Measurements from ENCODE around the gene ERGIC1.
"Not testable (repeated sequence)": the region's sequence is repeated elsewhere in the genome, so short reads cannot be mapped to it uniquely, and the experiment has no call there.

The ERGIC1 gene

DNA sequence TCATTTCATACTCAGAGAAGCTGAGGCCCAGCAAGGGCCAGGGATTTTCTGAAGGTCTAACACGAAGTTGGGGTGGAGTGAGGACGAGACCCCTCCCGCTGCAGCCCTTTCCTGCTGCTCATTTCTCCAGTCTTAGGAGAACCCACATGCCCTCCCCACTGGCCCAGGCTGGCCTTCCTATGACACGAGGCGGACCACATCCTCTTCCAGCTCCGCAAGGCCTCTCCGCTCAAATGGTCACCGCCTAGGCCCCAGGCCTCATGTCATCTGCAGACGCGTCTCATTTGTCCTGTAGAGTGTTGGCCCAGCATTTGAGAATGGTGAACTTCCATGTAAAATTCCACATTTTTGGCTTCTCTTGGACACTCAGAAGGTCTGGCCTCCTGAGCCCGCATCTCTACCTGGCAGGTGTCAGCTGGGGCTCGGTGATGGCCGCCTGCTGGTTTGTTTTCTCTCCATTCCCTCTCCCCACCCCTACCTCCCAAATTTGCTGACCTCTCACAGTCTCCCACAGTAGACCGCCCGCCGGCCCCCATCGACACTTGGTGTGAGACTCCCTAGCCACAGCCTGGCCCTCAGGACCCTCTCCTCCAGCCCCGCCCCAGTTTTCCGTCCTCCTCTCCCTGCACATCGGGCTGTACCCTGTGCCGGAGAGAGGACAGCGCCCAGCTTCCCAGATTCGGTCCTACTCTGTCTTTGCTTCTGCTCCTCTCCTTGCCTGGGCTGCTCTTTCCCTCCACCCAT lies 51.7 kb downstream of the ERGIC1 start:
- no peak for DNase-seq

DNA sequence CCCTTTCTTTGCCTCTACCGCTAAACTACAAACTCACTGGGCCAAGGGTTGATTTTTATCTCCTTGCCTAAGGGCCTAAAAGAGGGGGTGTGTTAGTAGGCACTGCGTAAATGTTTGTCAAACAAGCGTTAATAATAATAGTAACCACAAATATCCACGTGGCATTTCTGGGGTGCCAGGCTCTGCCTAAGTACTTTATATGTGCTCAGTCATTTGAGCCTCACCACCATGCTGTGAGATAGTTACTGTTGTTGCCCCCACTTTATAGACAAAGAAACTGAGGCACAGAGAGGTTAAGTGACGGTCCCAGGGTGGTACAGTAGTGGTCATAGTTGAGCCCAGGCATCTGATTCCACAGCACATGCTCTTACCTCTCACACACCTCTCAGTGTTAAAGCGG lies 52.4 kb downstream of the ERGIC1 start:
- DNase-seq, result no peak

DNA sequence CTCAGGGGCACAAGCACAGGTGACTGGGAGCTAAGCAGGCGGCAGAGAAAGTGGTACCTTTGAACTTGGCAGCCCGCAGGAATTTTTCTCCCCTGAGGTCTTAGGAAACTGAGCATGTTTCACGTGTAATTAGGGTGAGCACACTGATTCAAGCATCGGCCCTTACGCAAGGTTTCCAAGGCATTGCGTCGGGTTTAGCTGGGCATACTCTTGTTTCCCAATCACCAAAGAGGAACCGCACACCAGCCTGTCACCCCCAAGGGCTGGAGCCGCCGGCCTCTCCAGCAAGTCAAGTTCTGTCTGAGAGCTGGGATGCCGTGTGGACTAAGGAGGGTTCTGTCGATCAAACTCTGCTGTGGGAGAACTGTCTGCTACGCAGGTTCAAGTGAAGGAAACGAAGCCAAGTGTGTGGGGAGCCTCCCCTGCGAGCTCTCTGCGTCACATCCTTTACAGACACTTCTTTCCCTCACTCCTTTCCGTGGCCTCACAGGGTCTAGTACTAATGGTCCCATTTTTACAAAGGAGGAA lies 53.0 kb downstream of the ERGIC1 start:
- DNase-seq, result no peak

DNA sequence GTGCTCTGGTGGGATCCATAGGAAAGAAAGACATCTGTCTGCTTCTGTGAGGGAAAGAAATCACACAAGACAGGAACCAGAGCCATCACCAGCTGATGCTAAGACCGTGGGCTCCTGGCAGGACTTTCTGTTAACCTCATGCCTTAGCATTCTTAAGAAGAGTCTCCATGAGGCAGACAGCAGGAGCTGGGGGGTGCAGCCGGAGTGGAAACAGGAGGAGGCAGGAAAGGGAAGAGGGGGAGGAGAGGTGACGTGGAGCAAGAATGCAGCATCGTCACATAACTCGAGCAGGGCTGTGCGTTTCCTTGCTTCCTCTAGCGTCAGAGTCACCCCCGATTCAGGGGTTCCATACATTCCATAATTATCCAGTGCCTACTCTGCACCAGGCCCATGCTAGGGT lies 53.6 kb downstream of the ERGIC1 start:
- no peak for DNase-seq

DNA sequence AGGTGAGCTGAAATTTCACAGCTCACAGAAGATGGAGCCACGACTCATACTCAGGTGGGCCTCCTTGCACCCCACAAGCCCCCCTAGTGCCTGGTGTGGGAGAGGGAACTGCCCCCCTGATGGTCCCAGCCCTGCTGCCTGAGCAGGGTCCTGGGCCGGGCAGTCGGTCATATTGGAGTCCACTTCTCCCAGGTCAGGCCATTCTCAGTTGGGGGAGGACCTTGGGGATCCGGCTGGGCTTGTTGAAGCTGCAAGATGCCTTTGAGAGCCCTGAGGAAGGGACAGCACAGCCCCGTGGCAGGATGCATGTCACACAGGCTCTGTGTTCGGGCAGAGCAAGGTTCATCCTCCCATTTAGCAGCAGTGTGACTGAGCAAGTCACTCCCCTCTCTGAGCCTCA lies 56.6 kb downstream of the ERGIC1 start:
- DNase-seq, result no peak

DNA sequence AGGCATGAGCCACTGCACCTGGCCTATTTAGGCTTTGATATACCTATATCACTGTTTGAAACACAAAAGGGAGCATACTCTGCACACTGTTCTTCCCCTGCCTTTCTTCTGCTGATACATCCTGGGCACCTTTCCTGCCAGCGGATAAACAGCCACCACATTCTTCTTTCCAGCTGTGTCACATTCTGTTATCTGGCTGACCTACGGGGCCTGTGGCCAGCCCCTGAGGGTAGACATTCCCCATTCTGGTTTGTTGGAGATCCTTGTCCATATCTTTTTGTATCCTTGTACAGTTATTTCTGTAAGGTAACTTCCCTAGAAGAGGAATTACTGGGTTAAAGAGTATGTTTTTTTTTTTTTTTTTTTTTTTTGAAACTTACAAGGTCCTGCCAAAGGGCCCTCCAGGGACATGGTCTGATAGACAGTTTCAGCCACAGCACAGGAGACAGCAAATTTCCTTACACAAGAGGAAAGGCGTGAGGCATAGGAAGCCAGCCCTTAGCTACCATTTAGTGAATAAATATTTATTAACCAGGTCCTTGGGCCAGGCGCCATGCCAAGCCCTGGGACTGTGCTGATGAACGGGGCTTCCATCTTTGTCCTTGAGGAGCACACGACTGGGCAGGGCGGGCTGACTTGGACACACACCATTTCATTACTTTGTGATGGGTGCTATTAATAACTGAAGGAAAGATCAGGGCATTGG lies 57.8 kb downstream of the ERGIC1 start:
- no peak for DNase-seq

DNA sequence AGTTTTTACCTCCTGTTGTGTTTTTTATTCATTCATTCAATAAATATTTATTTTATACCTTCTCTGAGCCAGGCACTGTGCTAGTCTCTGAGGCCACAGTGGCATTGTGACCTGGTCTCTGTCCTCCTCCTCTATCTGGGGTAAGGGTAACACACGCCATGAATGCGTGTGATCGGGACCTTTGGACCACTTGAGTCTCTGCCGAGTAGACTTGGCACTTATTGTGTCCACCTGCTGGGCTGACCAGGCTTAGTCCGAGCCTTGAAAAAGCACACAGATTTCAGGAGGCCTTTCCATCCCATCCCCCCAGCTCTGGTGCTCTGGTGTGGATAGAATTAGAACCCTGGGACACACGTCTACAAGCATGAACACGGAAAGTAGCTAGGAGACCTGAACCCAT lies 58.7 kb downstream of the ERGIC1 start:
- DNase-seq, result no peak

DNA sequence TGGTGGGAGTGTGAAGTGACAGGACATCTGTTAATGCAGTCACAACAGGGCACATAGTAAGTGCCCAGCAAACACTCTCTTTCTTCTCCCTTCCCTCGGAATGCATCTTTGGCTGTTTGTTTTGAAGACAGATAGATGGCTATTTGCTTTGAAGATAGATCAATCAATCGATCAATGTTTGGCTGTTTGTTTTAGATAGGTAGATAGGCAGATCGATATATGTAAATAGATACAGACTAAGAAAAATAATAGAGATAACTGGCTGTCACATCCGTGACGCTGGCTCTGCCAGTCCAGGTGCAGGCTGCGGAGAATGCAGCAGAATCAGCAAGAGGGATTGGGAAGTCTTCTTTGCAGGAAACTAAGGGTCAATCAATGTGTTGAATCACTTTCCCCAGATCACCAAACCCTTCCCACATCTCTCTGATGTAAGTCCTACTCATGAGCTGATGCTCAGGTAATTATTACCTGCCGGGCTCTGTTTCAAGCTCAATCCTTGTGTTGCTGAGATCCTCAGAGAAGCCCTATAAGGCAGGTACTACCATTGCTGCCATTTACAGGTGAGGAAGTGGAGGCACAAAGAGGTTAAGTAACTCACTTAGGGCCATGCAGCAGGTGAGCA lies 60.8 kb downstream of the ERGIC1 start:
- DNase-seq, result no peak

DNA sequence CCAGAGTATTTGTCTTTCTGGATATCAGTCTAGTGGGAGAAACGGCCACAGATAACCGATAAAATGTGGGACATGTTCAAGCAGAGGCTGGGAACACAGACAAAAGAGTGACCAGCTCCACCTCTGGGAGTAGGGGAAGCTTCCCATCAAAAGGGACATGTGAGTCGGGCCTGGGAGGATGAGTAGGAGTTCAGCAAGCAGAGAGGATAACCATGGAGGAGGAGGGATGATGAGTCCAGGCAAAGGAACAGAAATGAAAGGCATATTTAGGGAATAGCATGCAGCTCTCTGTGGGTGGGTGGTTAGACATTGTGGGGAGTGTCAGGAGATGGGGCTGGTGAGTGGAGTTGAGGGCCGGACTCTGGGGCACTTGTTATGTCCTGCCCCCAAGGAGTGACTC lies 61.5 kb downstream of the ERGIC1 start:
- no peak for DNase-seq

DNA sequence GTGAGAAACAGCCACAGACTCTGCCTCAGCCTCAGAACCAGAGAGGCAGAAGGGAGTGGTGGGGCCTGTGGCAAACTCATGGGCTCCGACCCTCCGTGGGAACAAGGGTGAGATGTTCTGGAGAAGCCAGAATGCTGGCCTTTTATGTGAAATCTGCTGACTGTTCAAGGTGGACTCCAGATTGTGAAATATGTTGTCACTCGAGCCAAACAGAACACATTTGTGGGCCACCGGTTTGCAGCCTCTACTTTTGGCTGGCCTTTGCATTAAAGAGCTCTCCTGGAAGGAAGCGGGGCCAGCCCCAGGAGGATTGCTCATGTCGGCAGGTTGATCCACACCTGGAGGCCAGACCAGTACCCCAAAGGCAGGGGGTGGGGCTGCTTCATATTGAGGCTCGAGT lies 62.4 kb downstream of the ERGIC1 start:
- no peak for DNase-seq

DNA sequence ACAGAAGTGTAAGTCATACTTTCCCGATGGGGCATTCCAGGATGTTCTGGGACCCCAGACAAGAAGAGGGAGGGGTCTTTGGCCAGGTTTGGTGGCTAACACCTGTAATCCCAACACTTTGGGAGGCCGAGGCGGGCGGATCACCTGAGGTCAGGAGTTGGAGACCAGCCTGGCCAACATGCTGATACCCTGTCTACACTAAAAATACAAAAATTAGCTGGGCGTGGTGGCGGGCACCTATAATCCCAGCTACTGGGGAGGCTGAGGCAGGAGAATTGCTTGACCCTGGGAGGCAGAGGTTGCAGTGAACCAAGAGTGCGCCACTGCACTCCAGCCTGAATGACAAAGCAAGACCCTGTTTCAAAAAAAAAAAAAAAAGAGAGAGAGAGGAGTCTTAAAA lies 63.0 kb downstream of the ERGIC1 start:
- not testable (repeated sequence) for DNase-seq

DNA sequence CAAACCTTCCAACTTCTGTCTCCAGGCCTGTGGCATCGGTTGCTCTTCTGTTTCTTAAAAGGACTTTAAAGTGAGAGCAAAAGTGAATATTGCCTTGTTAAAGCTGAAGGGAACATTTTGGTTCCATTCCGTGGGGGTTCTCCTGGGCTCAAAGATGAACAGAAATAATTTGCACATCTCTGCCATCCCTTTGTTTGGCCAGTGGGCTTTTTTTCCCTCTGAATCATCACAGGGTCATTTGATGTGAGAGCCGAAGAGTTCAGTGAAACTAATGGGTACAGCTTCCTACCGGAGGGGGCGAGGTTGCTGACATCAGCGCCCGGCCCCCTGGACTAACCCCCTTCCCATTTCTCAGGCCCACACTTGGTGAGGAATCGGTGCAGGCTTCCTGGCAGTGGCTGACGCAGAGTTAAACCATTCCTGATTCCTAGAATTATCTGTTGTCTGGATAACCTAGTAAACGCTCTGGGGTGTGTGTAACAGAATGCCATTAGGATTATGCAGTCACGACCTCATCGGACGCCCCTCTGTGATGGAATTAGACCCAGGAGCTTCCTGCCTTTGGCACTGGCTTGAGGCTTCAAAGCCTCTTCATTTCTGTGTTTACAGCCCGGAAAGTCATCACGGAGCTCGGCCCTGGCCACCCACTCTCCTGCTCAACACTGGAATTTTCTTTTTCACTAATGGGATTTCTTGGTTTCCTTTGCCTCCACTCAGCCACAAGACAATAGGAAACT lies 63.6 kb downstream of the ERGIC1 start:
- DNase-seq, result no peak

DNA sequence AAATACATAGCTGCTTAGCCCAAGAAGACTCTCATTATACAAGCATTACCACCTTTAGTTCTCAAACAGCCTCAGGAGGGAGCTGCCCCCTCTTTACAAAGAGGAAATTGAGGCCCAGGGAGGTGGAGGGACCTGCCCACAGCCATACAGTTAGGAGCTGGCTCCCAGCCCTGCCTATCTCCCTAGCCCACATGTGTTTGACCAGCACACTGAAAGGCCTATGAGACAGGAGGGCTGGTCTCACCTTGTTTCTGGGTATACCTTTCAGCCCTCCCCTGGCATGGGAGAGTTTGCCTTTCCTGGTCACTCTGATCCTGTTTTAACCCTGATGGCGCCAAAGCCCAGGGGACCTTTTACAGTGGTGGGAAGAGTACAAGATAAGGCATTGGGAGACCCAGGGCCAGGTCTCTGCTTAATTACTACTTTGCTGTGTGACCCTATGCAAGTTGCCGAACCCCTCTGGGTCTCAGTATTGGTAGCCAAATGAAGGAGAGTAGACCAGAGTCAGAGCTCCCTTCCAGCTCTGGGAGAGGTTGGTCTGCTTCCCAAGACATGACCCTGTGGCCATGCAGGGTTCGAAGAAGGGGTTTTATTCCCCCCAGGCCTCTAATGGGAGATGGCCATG lies 64.3 kb downstream of the ERGIC1 start:
- no peak for DNase-seq

DNA sequence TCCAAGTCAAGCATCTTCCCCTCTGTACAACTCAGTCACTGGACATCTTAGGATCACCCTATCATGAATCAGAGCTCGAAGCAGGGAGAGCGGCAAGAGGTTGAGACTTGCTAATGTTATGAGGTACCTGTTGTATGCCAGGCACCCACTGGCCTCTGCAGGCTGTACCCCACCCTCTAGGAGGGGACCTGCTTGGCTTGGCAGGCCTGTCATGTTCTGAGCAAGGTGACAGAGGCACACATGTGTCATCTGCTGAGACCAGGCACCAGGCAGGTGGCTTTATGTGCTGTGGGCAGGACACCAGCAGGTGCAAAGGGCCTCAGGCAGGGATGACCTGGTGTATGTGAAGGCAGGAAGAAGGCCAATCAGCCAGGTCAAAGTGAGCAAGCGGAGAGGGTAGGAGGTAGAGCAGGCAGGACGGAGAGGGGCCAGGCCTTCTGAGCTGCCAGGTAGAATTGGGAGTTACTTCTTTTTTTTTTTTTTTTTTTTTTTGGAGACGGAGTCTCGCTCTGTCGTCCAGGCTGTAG lies 64.9 kb downstream of the ERGIC1 start:
- no peak for DNase-seq

DNA sequence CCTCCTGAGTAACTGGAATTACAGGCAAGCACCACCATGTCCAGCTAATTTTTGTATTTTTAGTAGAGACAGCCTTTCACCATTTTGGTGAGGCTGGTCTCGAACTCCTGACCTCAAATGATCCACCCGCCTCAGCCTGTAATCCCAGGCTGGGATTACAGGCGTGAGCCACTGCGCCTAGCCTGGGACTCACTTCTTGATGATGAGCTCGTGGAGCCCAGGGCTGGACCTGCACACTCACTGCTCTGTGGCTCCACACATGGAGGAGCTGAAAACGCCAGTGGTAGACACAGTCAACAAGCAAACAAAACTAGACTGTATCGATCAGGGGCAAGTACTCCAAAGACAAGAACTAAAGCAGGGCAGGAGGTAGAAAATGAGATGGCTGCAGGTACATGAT lies 65.4 kb downstream of the ERGIC1 start:
- no peak for DNase-seq

DNA sequence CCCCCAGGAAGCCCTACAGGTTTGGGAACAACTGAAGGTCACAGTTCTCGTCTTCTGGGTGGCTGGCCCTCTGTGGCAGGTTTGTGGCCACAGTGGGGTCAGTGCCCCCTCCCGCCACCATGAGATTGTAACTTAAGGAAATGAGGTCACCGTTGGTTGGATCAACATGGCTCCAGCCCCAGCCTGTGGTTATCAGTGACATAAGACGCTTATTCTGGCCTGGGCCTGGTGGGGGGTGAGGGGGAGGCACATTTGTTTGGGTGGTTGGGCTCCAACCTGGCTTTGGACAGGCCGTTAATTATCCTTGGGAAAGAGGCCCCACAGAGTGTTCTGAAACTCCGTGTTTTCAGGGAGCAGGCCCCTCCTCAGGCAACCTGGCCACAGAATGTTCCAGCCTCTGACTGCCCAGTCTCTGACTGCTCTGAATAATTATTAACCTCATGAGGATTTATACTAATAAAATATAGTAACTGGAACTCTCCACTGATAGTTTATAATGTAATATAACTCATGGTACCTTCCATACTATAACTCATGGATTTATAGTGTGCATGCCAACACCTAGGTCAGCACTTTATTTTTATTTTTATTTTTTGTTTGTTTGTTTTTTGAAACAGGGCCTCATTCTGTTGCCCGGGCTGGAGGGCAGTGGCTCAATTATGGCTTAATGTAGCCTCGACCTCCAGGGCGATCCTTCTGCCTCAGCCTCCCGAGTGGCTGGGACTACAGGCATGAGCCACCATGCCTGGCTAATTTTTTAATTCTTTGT lies 67.1 kb downstream of the ERGIC1 start:
- no peak for DNase-seq

DNA sequence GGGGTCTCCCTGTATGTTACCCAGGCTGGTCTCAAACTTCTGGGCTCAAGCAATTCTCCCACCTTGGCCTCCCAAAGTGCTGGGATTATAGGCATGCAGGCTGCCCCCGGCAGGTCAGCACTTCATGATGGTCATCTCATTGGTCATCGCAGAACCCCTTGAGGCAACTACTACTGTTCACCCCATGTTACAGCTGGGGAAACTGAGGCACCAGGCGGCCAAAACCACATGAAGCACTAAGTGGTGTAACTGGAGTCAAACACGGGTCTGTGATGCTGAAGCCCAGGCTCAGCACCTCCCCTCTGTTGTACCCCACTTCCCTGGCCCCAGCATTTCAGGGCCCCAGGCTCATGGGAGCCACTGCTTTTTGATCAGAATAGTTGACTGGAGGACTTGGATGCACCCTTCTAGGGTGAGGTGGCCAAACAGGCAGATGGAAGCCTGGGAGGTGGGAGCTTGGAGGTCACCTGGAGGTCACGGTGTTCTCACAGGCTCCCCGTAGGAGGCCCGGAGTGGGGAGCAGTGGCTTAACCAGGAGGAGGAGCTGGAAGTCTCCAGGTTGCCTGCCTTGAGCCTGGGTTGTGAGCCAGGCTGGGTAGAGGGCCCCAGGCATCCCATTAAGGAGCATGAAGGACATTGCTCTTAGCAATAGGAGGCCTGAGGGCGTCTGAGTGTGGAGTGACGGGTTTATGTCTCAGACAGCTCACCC lies 67.9 kb downstream of the ERGIC1 start:
- no peak for DNase-seq

DNA sequence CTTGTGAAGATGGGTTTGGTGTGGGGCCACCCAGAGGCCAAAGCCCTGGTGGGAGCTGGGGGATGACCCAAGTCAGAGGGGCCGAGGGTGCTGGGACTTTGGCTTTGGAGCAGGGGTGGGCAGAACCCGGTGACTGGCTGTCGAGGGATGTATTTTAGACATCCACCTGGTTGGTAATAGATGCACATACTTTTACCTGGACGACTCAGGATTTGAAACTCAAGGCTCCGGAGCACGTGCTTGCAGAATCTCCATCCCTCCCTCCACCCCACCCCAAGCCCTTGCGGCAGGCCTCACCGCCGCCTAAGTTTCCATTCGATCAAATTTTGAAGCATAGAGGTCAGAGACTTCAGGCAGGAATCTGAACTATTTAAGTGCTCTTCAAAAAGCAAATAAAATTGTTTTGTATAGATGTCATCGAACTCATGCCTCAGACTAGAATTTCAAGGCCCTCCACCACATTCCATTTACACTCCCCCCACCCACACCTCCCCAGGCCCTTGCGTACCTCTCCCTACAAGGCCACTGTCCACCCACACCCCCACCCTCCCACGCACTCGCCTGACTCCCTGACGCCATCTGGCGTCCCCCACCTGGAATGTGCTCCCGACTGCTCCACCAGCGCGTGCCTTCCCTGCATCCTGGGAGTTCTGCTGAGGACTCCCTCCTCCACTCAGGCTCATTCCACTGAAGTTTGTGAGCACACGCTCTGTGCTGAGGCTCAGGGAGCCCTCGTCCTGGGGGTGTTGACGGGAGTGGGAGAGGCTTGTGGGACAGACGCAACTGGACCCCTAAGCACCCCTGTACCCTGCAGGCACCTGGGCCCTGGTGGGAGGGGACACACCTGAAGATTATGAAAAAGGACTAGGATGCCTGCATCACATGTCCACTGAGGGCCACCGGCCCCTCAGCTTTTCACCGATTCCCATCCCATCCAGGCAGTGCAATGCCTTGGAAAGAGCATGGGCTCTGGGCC lies 68.7 kb downstream of the ERGIC1 start:
- DNase-seq, result peak; percentile 7

DNA sequence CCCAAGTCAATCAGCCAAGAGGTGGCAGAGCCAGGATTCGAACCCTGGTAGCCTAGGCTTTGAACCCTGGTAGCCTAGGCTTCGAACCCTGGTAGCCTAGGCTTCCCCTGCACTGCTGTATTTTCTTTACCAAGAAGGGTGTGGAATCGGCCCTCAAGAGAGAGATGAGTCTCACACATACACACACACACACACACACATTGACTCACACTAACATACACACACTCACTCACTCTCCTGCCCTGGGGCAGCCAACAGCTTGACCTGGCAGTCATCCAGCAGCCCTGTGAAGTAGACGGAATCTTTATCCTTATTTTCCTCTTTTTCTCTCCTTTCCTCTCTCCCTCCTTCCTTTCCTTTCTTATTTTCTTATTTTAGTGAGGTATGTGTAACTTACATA lies 69.7 kb downstream of the ERGIC1 start:
- DNase-seq, result no peak

DNA sequence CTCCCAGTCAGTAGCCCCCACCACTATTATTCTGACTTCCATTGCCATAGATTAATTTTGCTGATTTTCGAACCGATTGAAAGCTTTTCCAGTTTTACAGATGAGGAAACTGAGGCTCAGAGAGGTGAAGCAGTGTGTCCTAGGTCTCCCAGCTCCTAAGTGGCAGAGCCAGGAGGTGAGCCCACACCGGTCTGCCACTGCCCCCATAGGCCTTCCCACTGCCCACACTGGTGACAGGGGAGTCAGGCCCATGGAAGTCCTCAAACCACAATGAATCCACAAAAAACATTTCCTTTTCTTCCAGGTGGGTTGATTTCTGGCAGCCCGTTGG lies 70.2 kb downstream of the ERGIC1 start:
- no peak for DNase-seq
